Suprapubic skin (tissue), 4 donors: Measurements from ENCODE around the gene DRAP1. TPM values are rescaled to one million over a fixed set of nuclear protein-coding genes. Genes with fewer than 3 reads are reported as not detected.

ENCODE experiments used
- DNase-seq, 2 donors: peaks; one replicate each; pipeline ENCODE4 v3.0.0-alpha.2; 2019; ENCODE audit warnings: low spot score in 2 of 2
- H3K27ac ChIP-seq: fragments of 200-600 bp; sonication (generic); one replicate; pipeline ENCODE4 v1.5.1; 2019
- H3K27me3 ChIP-seq: fragments of 200-600 bp; sonication (generic); one replicate; pipeline ENCODE4 v1.5.1; 2019
- H3K36me3 ChIP-seq: fragments of 200-600 bp; sonication (generic); one replicate; pipeline ENCODE4 v1.5.1; 2019
- H3K4me1 ChIP-seq: fragments of 200-600 bp; sonication (generic); one replicate; pipeline ENCODE4 v1.5.1; 2019
- H3K4me3 ChIP-seq: fragments of 200-600 bp; sonication (generic); one replicate; pipeline ENCODE4 v1.5.1; 2019; ENCODE audit warnings: mild to moderate bottlenecking
- H3K9me3 ChIP-seq: fragments of 200-600 bp; sonication (generic); one replicate; pipeline ENCODE4 v1.5.1; 2019
- EP300 ChIP-seq: sonication (generic); formaldehyde crosslinking; IDR thresholded peaks from one replicate; pipeline ENCODE4 v1.6.1; 2017; ENCODE audit warnings: antibody characterized with exemption
- POLR2A ChIP-seq, 2 donors: fragments of 450-650 bp; IDR thresholded peaks; one replicate each; pipeline ENCODE4 v1.6.1; 2017; ENCODE audit warnings: antibody characterized with exemption in 2 of 2, mild to moderate bottlenecking in 2 of 2, moderate library complexity in 2 of 2
- POLR2AphosphoS5 ChIP-seq, 3 donors: sonication (generic); formaldehyde crosslinking; IDR thresholded peaks; one replicate each; pipeline ENCODE4 v1.6.1; 2017; ENCODE audit warnings: antibody characterized with exemption in 3 of 3
- WGBS: methylation state at CpG from one replicate; pipeline ENCODE4 v1.1.5; 2018; 5-methylcytosine and 5-hydroxymethylcytosine counted together
- total RNA-seq, 4 donors: library from RNA; depleted of rRNA; stranded (reverse); fragments of >200 nt; gene quantifications; one replicate each; pipeline ENCODE4 v1.1.0, GENCODE V29; 2016
- TF ChIP-seq, protein P1 (sequence below), 2 donors: fragments of 200-600 bp in 1 of 2; fragments of 450-650 bp in 1 of 2; sonication (generic) in 1 of 2; IDR thresholded peaks; one replicate each; pipeline ENCODE4 v1.5.1; 2016 to 2019; ENCODE audit warnings: antibody characterized with exemption in 2 of 2, mild to moderate bottlenecking in 1 of 2, moderate library complexity in 1 of 2

Gene DRAP1
- total RNA-seq, 4 donors from 2014 or later, result 54.2 to 82.5 (median 68.0) TPM

DNA sequence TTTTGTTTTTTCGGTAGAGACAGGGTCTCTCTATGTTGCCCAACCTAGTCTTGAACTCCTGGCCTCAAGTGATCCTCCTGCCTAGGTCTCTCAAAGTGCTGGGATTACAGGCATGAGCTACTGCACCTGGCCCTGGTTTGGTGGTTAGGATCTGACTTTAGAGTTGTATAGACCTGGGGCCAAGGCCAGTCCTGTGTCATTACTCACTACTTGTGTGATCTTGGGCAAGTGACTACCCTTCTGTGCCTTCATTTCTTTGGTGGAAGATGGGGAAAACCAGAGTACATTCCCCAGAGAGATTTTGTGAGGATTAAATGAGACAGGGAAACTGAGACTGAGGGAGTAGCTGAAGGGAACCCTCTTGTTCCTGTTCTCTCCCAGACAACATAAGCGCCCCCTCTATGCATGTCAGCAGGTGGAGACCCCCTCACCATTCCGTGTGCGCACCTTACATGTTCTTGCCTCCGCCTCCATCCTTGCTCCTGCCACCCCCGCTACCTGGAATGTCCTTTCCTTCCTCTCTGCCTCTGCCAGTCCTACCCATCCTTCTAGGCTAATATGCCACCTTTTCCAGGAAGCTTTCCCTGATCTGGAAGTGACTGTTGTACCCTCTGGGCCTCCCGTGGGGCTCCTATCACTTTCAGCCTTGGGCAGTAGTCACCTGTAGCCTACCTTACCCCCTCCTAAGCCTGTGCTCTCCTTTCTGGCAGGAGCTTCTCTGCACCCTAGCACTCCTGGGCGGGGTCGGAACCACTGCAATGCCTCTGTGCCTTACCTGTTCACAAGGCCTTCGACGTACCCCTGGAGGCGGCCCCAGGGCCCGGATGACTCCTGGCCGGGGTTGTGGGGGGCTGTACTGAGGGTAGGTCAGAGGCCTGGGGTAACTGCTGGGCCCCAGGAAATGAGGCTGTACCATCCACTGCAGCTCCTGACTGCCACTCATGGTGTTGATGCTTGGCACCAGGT lies 22.9 kb upstream of the DRAP1 start:
- Histone ChIP-seq H3K4me1 (peaks cover 59% of the 10 kb centered on the region), H3K36me3 (no peaks in the 10 kb centered on the region), H3K27me3 (no peaks in the 10 kb centered on the region), H3K27ac (no peak overlapping the region), H3K9me3 (no peaks in the 10 kb centered on the region), H3K4me3 (no peak overlapping the region)
- TF ChIP-seq POLR2A (IDR thresholded peaks at IDR 0.05), result no peak
- no peak for DNase-seq
- 91% methylated on average over 14 of the region's 14 CpGs for WGBS

DNA sequence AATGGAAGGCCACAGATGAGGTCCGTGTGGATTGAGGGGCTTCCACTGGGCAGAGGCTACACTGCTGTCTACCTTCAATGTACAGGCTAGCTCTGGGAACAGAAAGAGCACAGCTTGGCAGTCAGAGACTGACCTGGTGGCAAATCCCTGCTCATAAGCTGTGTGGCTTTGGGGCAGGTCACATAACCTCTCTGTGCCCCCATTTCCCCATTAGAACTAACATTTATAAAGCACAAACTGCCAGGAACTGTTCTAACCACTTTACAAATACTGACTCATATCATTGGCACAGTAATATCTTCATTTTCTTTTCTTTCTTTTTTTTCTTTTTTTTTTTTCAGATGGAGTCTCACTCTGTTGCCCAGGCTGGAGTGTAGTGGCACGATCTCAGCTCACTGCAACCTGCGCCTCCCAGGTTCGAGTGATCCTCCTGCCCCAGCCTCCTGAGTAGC lies 22.2 kb upstream of the DRAP1 start:
- 86% methylated on average over 4 of the region's 4 CpGs for WGBS

DNA sequence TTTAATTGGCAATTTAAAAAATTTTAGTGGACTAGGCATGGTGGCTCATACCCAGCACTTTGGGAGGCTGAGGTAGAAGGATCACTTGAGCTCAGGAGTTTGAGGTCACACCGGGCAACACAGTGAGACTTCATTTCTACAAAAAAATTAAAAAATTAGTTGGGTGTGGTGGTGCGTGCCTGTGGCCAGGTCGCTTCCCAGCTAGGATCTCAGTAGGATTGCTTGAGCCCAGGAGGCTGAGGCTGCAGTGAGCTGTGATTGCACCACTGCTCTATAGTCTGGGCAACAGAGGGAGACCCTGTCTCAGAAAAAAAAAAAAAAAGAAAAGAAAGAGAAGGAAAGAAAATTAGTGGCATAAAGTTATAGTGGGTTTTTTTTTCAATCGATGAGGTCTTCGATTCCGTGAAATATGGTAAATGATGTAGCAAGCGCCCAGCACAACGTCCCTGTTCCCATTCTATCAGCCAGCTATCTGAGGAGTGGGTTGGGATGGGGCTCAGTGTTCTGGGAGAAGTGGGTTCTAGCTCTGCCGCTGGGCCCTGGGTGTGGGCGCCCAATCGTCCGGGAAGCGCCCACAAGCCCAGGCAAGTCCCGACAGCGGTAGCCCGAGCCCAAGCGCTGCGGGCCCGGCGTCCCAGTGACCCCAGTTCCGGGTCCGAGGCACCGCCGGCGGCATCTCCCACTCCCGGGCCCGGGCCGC lies 20.4 kb upstream of the DRAP1 start:
- DNase-seq, result no peak

More for the DNA sequence above, 22.2 kb upstream of the DRAP1 start:
- Histone ChIP-seq H3K36me3 (no peaks in the 10 kb centered on the region), H3K27me3 (no peaks in the 10 kb centered on the region), H3K9me3 (no peaks in the 10 kb centered on the region), H3K4me1 (peaks cover 51% of the 10 kb centered on the region), H3K27ac (no peak overlapping the region), H3K4me3 (no peak overlapping the region)
- TF ChIP-seq POLR2AphosphoS5 (IDR thresholded peaks at IDR 0.05) (no peak), POLR2A (IDR thresholded peaks at IDR 0.05) (no peak), EP300 (no peak)
- TF ChIP-seq, protein P1, sequence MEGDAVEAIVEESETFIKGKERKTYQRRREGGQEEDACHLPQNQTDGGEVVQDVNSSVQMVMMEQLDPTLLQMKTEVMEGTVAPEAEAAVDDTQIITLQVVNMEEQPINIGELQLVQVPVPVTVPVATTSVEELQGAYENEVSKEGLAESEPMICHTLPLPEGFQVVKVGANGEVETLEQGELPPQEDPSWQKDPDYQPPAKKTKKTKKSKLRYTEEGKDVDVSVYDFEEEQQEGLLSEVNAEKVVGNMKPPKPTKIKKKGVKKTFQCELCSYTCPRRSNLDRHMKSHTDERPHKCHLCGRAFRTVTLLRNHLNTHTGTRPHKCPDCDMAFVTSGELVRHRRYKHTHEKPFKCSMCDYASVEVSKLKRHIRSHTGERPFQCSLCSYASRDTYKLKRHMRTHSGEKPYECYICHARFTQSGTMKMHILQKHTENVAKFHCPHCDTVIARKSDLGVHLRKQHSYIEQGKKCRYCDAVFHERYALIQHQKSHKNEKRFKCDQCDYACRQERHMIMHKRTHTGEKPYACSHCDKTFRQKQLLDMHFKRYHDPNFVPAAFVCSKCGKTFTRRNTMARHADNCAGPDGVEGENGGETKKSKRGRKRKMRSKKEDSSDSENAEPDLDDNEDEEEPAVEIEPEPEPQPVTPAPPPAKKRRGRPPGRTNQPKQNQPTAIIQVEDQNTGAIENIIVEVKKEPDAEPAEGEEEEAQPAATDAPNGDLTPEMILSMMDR (IDR thresholded peaks at IDR 0.05), result no peak
- no peak for DNase-seq

DNA sequence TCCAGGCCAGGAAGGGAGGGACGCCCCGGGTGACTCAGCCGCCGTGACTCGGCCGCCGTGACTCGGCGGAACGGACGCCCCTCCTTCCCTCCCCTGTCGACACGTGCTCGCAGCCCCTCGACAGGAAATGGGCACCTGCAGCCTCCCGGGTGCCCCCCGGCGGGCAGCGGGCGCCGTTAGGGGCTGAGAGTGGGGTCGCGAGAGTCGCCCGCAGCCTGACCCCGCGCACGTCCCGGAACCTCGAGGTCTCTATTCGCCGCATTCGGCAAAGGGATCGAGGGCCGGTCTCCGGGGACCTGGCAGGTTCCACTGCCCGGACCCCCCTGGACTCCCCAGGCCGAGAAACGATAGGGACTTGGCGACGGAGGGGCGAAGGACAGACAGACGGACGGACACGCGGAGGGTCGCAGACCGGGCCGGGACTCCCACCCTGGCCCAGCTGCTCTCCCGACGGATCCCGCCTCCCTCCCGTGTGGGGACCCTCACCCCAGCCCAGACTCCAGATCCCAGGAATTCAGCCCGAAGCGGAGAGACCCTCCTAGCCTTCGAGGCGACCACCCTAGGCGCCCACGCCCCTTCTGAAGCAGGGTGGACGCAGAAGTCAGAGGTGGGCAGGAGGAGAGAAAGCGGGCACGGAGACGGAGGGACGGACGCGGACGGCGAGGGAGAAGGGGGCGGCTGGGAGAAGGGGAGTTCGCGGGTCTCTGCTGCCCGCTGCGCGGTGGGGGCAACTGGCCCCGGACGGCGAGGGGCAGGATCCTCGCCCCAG lies 19.7 kb upstream of the DRAP1 start:
- peak; percentile 86 to 89 for DNase-seq
- WGBS, result 2% methylated on average over 34 of the region's 78 CpGs

More for the DNA sequence above, 20.4 kb upstream of the DRAP1 start:
- Histone ChIP-seq H3K36me3 (no peaks in the 10 kb centered on the region), H3K27ac (no peak overlapping the region), H3K4me3 (peak overlapping the region; percentile 75), H3K9me3 (no peaks in the 10 kb centered on the region), H3K4me1 (peaks cover 34% of the 10 kb centered on the region), H3K27me3 (no peaks in the 10 kb centered on the region)
- no peak for TF ChIP-seq EP300
- TF ChIP-seq POLR2AphosphoS5 (IDR thresholded peaks at IDR 0.05), result no peak
- no peak for TF ChIP-seq POLR2A (IDR thresholded peaks at IDR 0.05)
- TF ChIP-seq, protein P1 (IDR thresholded peaks at IDR 0.05), result no peak
- 33% methylated on average over 19 of the region's 28 CpGs for whole genome bisulfite sequencing

DNA sequence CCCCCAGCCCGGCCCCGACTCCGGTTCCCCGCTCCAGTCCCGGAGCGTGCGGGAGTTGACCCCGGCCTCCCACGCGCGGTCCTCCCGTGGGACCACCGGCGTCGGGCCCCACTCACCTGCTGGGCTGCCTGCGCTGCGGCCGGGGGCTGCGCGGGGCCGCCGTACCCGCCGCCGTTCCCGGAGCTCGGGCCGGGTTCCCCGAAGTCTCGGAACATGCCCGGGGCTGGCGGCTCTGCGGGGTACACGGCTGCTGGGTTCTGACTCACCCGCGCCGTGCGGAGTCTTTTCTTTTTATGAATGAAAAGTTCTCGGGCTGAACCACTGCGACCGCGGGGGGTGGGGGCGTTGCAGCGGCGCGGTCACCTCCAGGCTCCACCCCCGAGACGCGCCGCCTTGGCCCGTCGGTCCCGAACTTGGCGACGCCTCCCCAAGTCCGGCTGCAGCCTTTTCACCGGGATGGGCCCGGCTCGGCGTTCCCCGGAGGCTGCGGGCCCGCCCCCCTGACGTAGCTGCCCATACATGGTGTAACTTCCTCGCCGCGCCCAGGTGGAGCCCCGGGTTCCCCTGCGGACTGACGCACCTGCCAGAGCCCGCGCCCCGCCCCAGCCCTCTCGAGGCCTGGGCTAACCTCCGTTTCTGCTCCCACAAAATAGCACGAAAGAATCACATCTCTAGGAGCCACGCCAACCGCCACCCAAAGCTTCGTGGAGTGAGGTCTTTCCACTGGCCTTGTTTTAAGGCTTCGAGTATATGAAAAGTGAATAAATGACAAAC lies 18.9 kb upstream of the DRAP1 start, which contains the start of gene FOSL1:
FOSL1 (minus strand) TSS at position 264 of the 774 bp plus-strand sequence; CDS start at position 215, 49 bp downstream.
- no peaks in the 10 kb centered on the region for H3K36me3 ChIP-seq
- no peaks in the 10 kb centered on the region for H3K27me3 ChIP-seq
- TF ChIP-seq POLR2A (IDR thresholded peaks at IDR 0.05) (peak; percentile 18 to 88), POLR2AphosphoS5 (IDR thresholded peaks at IDR 0.05) (peak in 1 of 3 donors; percentile 52), EP300 (no peak)
- WGBS, result 10% methylated on average over 15 of the region's 80 CpGs
- peak within 1 kb of the TSS; percentile 75 for H3K4me3 ChIP-seq
- peak; percentile 95 for DNase-seq
- H3K4me1 ChIP-seq, result peaks cover 26% of the 10 kb centered on the region
- no peaks in the 10 kb centered on the region for H3K9me3 ChIP-seq
- peak within 1 kb of the TSS; percentile 73 for H3K27ac ChIP-seq

More for the DNA sequence above, 19.7 kb upstream of the DRAP1 start:
- H3K4me3 ChIP-seq, result peak overlapping the region; percentile 75
- H3K27ac ChIP-seq, result peak overlapping the region; percentile 73
- H3K9me3 ChIP-seq, result no peaks in the 10 kb centered on the region
- peaks cover 27% of the 10 kb centered on the region for H3K4me1 ChIP-seq
- no peaks in the 10 kb centered on the region for H3K27me3 ChIP-seq
- TF ChIP-seq POLR2AphosphoS5 (IDR thresholded peaks at IDR 0.05) (peak in 2 of 3 donors; percentile 42 to 46), EP300 (no peak)
- no peaks in the 10 kb centered on the region for H3K36me3 ChIP-seq

DNA sequence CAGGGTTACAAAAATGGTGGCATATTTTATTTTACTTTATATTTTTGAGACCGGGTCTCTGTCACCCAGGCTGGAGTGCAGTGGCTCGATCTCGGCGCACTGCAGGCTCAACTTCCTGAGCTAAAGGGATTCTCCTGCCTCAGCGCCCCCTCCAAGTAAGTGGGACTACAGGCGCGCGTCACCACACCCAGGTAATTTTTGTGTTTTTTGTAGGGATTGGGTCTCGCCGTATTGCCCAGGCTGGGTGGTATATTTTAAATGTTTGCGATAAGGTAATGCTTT lies 18.4 kb upstream of the DRAP1 start:
- no peaks in the 10 kb centered on the region for H3K9me3 ChIP-seq
- DNase-seq, result no peak
- H3K4me3 ChIP-seq, result peak overlapping the region; percentile 75
- H3K36me3 ChIP-seq, result no peaks in the 10 kb centered on the region
- TF ChIP-seq POLR2AphosphoS5 (IDR thresholded peaks at IDR 0.05), result no peak
- no peak for TF ChIP-seq POLR2A (IDR thresholded peaks at IDR 0.05)
- no peak for TF ChIP-seq EP300
- 86% methylated on average over 11 of the region's 11 CpGs for WGBS
- H3K4me1 ChIP-seq, result peaks cover 26% of the 10 kb centered on the region
- no peaks in the 10 kb centered on the region for H3K27me3 ChIP-seq
- H3K27ac ChIP-seq, result peak overlapping the region; percentile 73
